HG03378 (cell line): Measurements from ENCODE around the gene FXYD1.

Experiments
- ATAC-seq: cut with Tn5 transposase; IDR thresholded peaks from one replicate; pipeline ENCODE4 v1.9.1; 2021; ENCODE audit warnings: mild to moderate bottlenecking, moderate library complexity; ENCODE audit not compliant: unreplicated experiment

FXYD1 gene

DNA sequence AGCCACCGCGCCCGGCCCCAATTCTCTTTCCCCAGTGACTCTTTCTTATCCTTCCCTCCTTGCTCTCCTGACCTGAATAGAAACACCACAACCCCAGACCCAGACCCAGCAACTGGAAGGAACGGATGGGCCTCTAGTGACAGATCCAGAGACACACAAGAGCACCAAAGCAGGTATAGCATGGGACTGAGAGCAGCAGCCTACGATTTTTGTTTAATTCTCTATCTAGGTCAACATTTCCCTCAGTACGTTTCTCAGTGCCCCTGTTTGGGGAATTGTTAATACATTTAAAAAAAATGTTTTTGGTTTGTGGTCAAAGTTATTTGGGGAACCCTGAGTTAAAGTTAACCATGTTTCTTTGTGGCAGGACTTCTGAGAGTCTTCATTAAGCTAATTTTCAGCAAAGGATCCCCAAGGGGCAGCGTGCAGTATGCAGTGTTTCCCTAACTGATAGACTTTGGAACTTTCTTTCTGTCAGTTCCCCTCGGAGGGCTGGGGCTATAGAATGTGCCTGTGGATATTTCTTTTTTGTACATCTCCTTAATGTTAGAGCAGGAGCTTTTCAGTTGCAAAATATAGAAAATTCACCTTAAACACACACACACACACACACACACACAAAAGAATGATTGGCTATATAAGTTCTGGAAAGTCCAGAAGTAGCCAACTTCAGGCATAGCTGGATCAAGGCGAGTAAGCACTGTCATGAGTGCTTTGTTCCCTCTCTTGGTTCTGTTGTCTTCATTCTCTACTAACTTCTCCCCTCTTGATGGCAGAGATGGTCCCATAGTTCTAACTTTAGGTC, 22.2 kb downstream of the FXYD1 start:
- ATAC-seq: no peak

DNA sequence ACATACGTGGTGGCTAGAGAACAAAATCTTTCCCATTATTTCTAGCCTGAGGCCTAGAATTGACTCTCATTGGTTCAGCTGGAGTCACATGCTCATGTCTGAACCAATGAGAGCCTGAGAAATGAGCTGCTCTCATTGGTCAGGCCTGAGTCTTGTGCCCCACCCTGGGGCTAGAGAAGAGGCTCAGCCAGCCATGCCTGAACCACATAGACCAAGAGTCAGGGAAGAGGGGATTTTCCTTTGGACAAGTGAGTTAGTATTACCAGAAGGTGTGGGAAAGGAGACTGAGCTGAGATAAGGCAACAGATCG, 22.8 kb downstream of the FXYD1 start:
- ATAC-seq: no peak

DNA sequence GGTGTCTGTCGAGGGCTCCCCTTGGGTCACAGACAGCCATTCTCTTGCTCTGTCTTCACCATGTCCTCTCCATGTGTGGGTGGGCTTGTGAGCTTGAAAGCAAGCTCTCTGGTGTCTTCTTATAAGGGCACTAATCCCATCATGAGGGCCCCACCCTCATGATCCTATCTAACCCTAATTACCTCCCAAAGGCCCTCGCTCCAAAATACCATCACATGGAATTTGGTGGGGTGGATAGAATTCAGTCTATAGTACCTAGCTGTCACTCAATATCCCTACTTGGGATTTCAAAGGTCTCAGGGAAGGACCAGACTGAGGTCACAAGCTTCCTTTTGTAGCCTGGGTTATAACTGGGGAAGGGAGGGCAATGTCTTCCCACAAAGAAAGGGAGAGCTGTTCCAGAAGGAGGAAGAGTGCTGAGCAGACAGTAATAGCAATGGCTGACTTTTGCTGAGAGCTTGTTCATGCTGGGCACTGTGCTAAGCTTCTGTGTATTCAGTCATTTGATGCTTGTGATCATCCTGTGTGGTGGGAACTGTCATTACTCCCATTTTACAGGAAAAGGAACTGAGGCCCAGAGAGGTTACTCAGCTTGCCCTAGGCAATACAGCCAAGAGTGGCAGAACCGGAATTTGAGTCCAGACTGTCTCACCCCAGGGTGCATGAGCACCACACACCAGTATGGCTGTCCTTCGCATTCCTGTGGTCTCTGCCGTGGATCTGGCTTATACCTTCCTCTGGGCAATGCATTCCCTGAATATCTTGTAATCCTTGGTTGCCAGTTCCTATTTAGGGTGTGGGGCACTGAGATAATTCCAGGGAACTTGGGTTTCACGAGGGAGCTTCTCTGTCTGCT, 24.1 kb downstream of the FXYD1 start:
- ATAC-seq: no peak

DNA sequence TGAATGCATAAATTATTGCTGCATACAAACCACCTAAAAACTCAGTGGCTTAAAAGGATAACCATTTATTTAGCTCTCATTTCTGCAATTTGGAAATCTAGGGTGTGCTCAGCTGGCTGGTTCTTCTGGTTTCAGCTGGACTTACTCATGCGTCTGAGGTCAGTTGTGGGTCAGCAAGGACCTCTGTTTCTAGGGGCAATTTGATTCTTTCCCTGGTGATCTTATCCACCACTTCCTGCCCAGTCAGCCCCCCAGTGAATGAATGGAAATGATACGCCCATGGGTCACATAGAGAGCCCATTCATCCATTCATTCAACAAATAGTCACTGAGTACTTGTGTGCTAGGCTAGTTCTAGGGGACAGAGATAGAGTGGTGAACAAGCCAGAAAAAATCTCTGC, 25.8 kb downstream of the FXYD1 start:
- ATAC-seq: no peak

DNA sequence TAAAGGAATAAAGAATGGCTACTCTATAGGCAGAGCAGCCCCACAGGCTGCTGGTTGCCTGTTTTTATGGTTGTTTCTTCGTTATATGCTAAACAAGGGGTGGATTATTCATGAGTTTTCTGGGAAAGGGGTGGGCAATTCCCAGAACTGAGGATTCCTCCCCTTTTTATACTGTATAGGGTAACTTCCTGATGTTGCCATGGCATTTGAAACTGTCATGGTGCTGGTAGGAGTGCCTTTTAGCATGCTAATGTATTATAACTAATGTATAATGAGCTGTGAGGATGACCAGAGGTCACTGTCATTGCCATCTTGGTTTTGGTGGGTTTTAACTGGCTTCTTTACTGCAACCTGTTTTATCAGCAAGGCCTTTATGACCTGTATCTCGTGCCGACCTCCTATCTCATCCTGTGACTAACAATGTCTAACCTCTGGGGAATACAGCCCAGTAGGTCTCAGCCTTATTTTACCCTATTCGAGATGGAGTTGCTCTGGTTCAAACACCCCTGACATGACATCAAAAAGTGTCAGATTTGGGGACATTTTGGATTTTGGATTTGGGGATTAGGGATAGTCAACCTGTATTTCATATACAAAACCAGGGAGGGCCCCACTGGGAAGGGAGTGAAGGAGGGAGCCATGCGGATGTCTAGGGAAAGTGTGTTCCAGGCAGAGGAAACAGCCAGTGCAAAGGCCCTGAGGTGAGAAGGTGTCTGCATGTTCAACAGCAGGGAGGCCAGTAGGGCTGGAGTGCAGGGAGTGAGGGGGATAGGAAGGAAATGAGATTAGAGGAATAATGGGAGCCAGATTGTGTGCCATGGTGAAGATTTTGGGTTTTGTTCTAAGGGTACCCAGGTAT, 26.8 kb downstream of the FXYD1 start:
- ATAC-seq: no peak

DNA sequence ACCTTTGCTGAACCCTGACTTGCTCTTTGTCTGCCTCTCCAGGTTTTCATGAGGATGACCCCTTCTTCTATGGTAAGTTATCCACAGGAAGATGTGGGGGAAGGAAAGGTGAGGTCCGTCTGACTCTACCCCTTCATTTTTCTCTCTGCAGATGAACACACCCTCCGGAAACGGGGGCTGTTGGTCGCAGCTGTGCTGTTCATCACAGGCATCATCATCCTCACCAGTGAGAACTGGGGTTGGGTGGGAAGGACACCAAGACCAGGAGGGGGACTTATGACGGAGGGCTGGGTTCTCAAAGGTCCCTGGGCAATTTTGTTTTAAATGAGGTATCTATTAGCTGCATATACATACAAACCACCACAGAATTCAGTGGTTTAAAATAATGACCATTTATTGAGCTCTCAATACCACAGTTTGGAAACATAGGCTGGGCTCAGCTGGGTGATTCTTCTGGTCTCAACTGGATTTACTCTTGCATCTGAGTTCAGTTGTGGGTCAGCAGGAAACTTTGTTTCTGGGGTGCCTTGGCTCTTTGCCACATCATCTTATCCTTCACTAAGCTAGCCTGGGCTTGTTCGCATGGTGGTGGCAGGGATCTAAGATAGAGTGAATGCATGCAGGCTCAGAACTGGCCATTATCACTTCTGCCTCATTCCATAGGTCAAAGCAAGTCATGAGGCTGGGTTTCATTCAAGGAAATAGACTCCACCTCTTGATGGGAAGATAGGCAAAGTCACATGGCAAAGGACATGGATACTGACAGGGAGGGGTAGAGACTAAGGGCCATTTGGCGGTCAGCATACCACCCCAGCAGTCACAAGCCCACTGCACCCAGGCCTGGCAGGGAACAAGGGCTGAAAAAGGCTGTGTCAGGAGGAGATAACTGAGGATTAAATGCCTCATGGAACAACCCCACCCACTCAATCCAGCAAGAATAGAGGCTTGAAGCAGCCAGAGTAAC, 27.8 kb downstream of the FXYD1 start:
- ATAC-seq: no peak

DNA sequence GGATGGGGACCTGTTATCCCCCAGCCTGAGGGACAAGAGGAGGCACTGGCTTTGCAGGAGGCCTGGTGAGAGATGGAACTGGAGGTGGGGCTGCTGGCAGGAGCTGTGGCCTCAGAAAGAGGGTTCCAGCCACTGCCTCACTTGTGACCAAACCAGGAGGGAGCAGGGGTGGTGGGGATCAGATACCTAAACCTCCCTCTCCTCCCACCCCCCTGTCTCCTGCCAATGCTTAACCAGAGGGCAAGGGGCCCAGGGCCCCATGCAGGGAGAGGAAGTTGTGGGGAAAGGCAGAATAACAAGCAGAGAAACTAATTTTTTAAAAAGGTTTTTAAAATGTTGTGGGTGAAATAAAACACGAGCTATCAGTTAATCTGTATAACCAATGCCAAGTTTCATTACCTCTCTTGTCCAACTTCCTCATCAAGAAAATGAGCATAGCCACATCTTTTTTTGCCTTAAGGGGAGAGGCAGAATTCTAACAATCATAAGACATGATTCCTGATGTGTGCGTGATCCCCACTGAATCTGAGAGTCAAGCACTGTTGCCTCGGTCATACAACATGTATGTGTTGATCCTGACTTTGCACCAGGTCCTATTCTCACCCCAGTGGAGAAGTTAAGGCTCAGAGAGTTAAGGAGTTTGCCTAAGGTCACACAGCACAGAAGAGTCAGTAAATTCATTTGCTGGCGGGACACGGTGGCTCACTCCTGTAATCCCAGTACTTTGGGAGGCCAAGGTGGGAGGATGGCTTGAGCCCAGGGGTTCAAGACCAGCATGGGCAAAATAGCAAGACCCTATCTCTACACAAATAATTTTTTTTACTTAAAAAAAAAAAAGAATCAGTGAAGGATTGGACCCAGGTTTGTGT, 28.9 kb downstream of the FXYD1 start:
- no peak for ATAC-seq

DNA sequence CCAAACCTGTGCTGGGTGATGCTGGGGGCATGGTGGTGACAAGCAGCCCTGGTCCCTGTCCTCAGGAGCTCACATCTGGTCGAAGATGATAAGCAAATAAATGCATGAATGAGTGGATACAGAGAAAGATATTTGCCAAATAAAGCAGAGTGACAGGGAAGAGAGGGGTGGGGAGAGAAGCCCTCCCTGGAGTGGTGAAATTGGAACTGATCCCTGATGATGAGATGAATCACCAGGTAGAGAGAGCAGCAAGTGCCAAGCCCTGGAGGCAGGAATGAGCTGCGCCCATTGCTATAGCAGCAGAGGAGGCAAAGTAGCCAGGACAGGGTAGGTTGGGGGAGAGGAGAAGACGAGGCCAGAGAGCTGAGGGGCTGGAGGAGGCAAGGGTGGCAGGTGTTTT, 29.6 kb downstream of the FXYD1 start:
- ATAC-seq: no peak

DNA sequence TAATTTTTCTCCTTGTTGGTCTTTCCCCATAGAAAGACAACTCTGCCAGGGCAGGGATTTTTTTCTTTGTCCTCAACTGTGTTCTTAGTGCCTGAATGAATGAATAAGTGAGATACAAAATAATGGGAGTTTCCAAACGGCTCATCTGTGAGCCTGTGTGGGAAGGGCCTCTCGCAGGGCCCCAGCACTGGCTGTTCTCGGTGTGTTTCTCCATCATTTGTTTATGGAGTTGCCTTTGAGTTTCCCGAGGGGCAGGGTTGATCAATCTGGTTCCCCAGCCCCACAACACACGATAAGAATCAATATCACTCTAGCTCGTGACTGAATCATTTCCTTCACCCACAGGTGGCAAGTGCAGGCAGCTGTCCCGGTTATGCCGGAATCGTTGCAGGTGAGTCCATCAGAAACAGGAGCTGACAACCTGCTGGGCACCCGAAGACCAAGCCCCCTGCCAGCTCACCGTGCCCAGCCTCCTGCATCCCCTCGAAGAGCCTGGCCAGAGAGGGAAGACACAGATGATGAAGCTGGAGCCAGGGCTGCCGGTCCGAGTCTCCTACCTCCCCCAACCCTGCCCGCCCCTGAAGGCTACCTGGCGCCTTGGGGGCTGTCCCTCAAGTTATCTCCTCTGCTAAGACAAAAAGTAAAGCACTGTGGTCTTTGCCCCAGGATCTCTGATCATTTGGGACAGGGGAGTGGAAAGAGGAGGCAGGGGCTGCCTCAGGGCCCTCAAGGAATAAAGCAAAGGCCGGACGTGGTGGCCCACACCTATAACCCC, 30.8 kb downstream of the FXYD1 start:
- no peak for ATAC-seq

DNA sequence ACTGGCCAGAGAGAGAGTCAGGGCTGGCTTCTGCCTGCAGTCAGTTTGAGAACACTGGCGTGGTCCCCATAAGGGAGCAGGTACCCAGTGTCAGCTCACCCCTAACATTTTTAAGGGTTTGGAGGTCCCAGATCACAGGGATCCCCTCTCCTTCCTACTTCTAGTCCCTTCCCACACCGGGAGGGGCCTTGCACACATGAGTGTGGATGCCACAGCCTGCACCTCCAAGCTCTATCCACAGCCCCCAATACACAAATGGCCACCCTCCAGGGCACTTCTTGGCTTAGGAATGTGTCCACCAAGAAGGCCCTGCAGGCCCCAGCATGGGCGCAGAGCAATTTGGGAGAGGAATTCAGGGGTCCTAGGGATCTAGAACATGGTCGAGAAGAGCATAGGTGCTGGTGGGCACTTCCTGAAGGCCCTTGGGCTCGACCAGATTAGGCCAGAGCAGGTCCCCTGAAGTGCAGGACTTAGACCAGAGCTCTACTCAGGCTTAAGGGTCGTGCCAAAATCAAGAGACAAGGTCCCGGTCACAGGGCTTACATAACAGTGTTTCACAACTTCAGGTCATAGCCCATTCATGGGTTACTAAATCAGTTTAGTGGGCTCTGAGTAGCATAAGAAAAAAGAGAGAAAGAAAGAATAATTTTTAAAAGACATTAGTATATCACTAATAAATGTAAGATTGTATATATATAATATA, 31.9 kb downstream of the FXYD1 start:
- no peak for ATAC-seq

DNA sequence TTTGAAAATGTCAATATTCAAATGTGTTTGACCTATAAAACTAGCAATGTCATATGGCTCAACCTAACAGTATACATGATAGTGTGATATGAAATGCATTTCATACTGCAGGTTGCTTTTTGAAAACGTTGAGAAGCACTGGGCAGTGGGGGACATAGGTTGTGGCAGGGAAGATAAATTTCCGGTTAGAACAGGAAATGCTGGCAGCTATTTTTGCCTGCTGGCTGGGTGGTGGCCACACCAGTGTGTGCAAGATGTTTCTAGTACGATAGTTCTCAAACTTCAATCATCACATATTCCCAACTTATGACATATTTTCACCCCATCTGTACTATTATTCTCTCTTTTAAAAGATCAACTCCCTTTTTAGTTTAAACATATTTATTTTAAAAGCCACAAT, 33.1 kb downstream of the FXYD1 start:
- ATAC-seq: no peak

DNA sequence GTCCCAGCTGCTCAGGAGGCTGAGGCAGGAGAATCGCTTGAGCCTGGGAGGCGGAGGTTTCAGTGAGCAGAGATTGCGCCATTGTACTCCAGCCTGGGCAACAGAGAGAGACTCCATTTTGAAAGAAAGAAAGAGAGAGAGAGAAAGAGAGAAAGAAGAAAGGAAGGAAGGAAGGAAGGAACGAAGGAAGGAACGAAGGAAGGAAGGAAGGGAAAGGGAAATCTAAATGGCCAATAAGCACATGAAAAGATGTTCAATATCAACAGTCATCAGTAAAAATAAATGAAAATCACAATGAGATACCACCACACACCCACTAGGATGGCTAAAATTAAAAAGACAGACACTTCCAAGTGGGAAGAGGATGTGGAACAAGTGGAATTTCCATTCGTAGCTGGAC, 35.6 kb downstream of the FXYD1 start:
- no peak for ATAC-seq

DNA sequence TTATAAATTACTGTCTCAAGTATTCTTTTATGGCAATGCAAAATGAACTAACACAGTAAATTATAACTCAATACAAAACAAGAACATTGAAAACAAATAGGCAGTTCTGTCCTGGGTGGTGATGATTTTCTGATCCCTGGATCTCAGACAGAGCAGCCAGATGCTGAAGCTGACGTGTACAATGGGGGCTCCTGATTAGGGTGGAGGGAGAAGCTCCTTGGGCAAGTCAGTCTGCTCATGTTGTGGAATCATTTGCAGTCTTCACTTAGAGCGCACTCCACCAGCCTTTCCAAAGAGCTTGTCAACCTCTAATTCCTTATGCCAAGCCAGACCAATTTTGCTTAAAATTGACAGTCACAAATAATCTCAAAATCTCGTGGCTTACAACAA, 37.6 kb downstream of the FXYD1 start:
- ATAC-seq: no peak

DNA sequence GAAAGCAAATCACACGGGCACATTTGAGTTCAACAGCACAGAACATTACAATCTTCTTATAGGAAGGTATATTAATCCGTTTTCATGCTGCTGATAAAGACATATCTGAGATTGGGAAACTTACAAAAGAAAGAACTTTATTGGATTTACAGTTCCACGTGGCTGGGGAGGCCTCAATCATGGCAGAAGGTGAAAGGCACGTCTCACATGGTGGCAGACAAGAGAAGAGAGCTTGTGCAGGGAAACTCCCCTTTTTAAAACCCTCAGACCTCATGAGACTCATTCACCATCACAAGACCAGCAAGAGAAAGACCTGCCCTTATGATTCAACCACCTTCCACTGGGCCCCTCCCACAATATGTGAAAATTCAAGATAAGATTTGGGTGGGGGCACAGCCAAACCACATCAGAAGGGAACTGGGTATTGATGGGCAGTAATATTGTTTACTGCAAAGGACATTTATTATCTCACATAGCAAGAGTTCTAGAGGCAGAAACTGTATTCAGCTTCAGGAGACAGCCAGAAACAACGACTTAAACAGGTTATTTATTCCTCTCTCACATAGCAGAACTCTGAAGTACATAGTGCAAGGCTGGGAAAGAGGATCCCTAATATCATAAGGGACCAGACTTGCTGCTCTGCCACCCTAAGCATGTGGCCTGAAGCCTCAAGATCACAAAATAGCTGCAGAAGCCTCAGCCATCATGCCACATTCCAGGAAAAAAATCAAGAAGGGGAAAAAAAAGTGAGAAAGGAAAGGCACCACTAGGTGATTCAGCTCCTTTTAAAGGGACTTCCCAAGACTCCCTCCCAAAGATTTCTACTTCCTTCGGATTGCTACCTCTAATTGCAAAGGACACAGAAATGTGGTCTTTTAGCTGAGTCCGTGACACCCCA, 39.0 kb downstream of the FXYD1 start:
- ATAC-seq: no peak

DNA sequence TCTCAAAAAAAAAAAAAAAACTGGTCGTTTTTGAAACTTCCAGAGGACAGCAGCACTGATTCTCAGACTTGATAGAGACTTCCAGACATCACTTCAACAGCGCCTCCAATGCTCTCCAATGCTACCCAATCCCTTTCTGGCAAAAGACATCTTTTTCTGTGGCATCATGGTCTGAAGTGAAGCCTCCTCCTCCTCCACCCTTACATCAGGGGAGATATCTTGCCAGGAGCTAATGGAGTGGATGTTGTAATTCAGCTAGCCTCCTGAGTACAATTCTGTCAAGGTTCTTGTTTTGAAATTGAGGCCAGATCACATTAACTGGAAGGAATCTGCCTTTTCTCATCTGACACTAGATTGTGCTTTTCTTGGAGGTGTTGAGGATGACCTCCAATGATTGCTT, 40.1 kb downstream of the FXYD1 start:
- no peak for ATAC-seq

DNA sequence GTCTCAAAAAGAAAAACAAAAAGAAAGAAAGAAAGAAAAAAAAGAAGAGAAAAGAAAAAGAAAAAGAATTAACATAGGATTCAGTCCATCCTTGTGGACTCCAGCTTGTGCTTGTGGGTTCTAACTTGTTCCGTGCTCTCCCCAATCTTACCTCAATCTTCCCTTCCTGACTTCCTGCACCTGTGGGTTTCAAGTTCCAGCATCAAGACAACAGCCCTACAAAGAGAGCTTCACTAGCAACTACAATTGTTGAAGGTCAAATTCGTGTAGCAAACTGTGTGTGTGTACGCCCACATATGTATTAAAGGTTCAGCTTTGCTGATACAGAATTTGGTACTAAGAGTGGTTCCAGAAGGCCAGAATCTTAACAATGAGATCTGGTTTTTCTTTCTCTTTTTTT, 41.2 kb downstream of the FXYD1 start:
- ATAC-seq: no peak

DNA sequence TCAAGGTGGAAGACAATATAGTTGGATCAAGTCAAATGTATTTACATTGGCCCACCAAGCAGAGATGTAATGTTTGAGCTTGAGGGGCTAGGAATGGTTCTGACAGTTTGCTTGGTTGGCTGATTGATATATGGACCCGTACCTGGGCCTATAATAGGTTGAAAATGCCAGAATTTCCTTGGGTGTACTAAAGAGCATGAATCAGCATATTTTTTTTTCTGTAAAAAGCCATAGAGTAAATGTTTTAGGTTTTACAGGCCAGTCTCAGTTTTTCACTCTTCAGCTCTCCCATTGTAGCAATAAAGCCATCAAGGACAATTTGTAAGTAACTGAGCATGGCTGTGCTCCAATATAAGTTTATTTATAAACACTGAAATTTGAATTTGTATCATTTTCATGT, 42.8 kb downstream of the FXYD1 start:
- no peak for ATAC-seq
